K562 (cell line): ENCODE data around the gene OLFML3. TPM values are rescaled to one million over a fixed set of nuclear protein-coding genes. Genes with fewer than 3 reads are reported as not detected.

Experiments used
- ATAC-seq: fragments of 200-7000 bp; cut with Tn5 transposase; 3 replicates; pipeline ENCODE4 v1.9.1; 2020; ENCODE audit warnings: moderate library complexity
- BruUV-seq: library from RNA; stranded (reverse); fragments of 400-500 nt; replicated peaks from 2 replicates; lab custom pipeline; 2021; lab: Mats Ljungman, UMichigan
- CTCF ChIA-PET: fragments of 300-600 bp; formaldehyde crosslinking; extraction: SDS; loops from one replicate; lab custom pipeline; 2021; ENCODE audit warnings: low intra/inter-chr PET ratio; lab: Yijun Ruan, JAX
- POLR2A ChIA-PET: fragments of 300-600, 350-650 bp; sonication (Branson Sonifier 250); formaldehyde crosslinking; extraction: SDS; loops from one replicate; lab custom pipeline; 2021; ENCODE audit warnings: antibody characterized with exemption, inconsistent platforms; lab: Yijun Ruan, JAX
- DNase-seq, 4 experiments: peaks; one replicate each; pipeline versions ENCODE4 v3.0.0 to v3.0.0-alpha.2; 2011 to 2018; ENCODE audit warnings: low spot score in 3 of 4, mixed read lengths in 3 of 4; ENCODE audit errors: extremely low read depth in 1 of 4
- FAIRE-seq: peaks from 2 replicates; lab custom pipeline; 2011; peaks lifted over from hg19 to GRCh38; lab: Jason Lieb, UNC
- H2AFZ ChIP-seq: 2 replicates; pipeline ENCODE4 v1.6.0; 2011; ENCODE audit warnings: low read depth, low read length, control low read depth, inconsistent platforms
- H3K27ac ChIP-seq: fragments of 200-600 bp; 3 replicates; pipeline ENCODE4 v1.8.0; 2011; ENCODE audit warnings: low read depth, mild to moderate bottlenecking, control low read depth, inconsistent platforms, low read length, moderate library complexity, mixed read lengths; ENCODE audit errors: extremely low read depth
- H3K27me3 ChIP-seq, 2 experiments: fragments of 300-600 bp in 1 of 2; 2 replicates in 1 of 2; 3 replicates in 1 of 2; pipeline versions ENCODE4 v1.6.0 to v1.8.0; 2011; ENCODE audit warnings: inconsistent platforms in 2 of 2, low read length in 2 of 2, mild to moderate bottlenecking in 1 of 2, mixed read lengths in 1 of 2, moderate library complexity in 1 of 2; ENCODE audit not compliant: control insufficient read depth in 2 of 2, insufficient read depth in 2 of 2
- H3K36me3 ChIP-seq: fragments of 300-600 bp; 3 replicates; pipeline ENCODE4 v1.8.0; 2011; ENCODE audit warnings: mild to moderate bottlenecking, low read length, inconsistent platforms; ENCODE audit not compliant: control insufficient read depth, insufficient read depth
- H3K4me1 ChIP-seq, 2 experiments: fragments of 200-600 bp in 1 of 2; replicated peaks in 1 of 2; 2 replicates in 1 of 2; 3 replicates in 1 of 2; pipeline versions ENCODE4 v1.5.1 to v1.8.0; 2011; ENCODE audit warnings: inconsistent platforms in 2 of 2, low read length in 2 of 2, mild to moderate bottlenecking in 1 of 2, mixed read lengths in 1 of 2, moderate library complexity in 1 of 2; ENCODE audit not compliant: control insufficient read depth in 2 of 2, insufficient read depth in 2 of 2
- H3K4me2 ChIP-seq: 2 replicates; pipeline ENCODE4 v1.6.1; 2011; ENCODE audit warnings: low read length, control low read depth, inconsistent platforms, mixed read lengths; ENCODE audit not compliant: insufficient read depth
- H3K4me3 ChIP-seq: fragments of 200-600 bp; sonication (generic), shearing (Covaris generic); 2 replicates; pipeline ENCODE4 v1.5.1; 2016; ENCODE audit warnings: control low read depth, inconsistent platforms
- H3K79me2 ChIP-seq: fragments of 200-600 bp; 3 replicates; pipeline ENCODE4 v1.8.0; 2011; ENCODE audit warnings: low read length, inconsistent platforms; ENCODE audit not compliant: control insufficient read depth, insufficient read depth
- H3K9ac ChIP-seq, 2 experiments: 2 replicates each; pipeline versions ENCODE4 v1.6.0 to v1.6.1; 2011; ENCODE audit warnings: low read depth in 2 of 2, low read length in 2 of 2, control low read depth in 1 of 2, inconsistent platforms in 1 of 2, mild to moderate bottlenecking in 1 of 2, mixed read lengths in 1 of 2; ENCODE audit not compliant: insufficient read depth in 1 of 2
- H3K9me1 ChIP-seq: one replicate; pipeline ENCODE4 v1.6.0; 2011; ENCODE audit warnings: inconsistent platforms, mild to moderate bottlenecking, low read length, moderate library complexity; ENCODE audit not compliant: control insufficient read depth, insufficient read depth
- H3K9me3 ChIP-seq: replicated peaks from 2 replicates; pipeline ENCODE4 v1.5.1; 2011; ENCODE audit warnings: low read depth, low read length, inconsistent platforms; ENCODE audit not compliant: control insufficient read depth, insufficient read depth
- H4K20me1 ChIP-seq: replicated peaks from 2 replicates; pipeline ENCODE4 v1.6.1; 2011; ENCODE audit warnings: low read length, inconsistent platforms, mixed read lengths; ENCODE audit not compliant: control insufficient read depth, insufficient read depth
- BCL6 ChIP-seq: fragments of 250-450 bp; sonication (Bioruptor Pico); IDR thresholded peaks from 2 replicates; pipeline ENCODE4 v1.4.0; 2020
- BRCA1 ChIP-seq, 2 experiments: fragments of 450-650 bp in 1 of 2; sonication (generic) in 1 of 2; formaldehyde crosslinking in 1 of 2; IDR thresholded peaks; 2 replicates each; pipeline versions ENCODE4 v1.5.0 to v1.6.1; 2017 to 2020; ENCODE audit warnings: mild to moderate bottlenecking in 1 of 2, missing genetic modification reagents in 1 of 2
- CBX8 ChIP-seq: fragments of 200-600 bp; sonication (generic); IDR thresholded peaks from 2 replicates; pipeline ENCODE4 v1.6.1; 2012; ENCODE audit warnings: borderline replicate concordance, mixed run types, low read depth, mild to moderate bottlenecking, moderate library complexity, mixed read lengths, low read length, control low read depth, inconsistent platforms; ENCODE audit not compliant: poor library complexity, severe bottlenecking; ENCODE audit errors: extremely low read depth
- CCNT2 ChIP-seq: IDR thresholded peaks from 2 replicates; pipeline ENCODE4 v1.6.1; 2011; ENCODE audit warnings: borderline replicate concordance, low read depth, mild to moderate bottlenecking, moderate library complexity, mixed read lengths, low read length; ENCODE audit not compliant: insufficient read length; ENCODE audit errors: extremely low read depth
- CREM ChIP-seq: IDR thresholded peaks from 2 replicates; pipeline ENCODE4 v1.6.1; 2014; ENCODE audit warnings: antibody characterized with exemption, low read depth
- FOXM1 ChIP-seq, 2 experiments: fragments of 450-650 bp in 1 of 2; sonication (generic) in 1 of 2; formaldehyde crosslinking in 1 of 2; IDR thresholded peaks; 2 replicates each; pipeline versions ENCODE4 v1.6.1 to v1.9.0; 2017 to 2022; ENCODE audit warnings: low read depth in 2 of 2, mild to moderate bottlenecking in 2 of 2, missing genetic modification reagents in 1 of 2, moderate library complexity in 1 of 2
- KLF6 ChIP-seq: fragments of 250-450 bp; sonication (Bioruptor Pico); IDR thresholded peaks from 2 replicates; pipeline ENCODE4 v1.4.0; 2020; ENCODE audit warnings: mild to moderate bottlenecking, moderate library complexity, borderline replicate concordance
- MEIS2 ChIP-seq: fragments of 450-650 bp; IDR thresholded peaks from 2 replicates; pipeline ENCODE4 v1.6.1; 2014; ENCODE audit warnings: mild to moderate bottlenecking; ENCODE audit not compliant: partially characterized antibody
- NBN ChIP-seq: fragments of 450-650 bp; IDR thresholded peaks from 2 replicates; pipeline ENCODE4 v1.6.1; 2016; ENCODE audit warnings: low read depth, mild to moderate bottlenecking
- NELFE ChIP-seq: IDR thresholded peaks from 2 replicates; pipeline ENCODE4 v1.6.1; 2011; ENCODE audit warnings: mild to moderate bottlenecking; ENCODE audit not compliant: insufficient read depth, insufficient read length
- PHB ChIP-seq: fragments of 250-450 bp; sonication (Bioruptor Pico); IDR thresholded peaks from 2 replicates; pipeline ENCODE4 v1.5.0; 2021
- RBM15 ChIP-seq: fragments of 200-400 bp; formaldehyde crosslinking; IDR thresholded peaks from 2 replicates; pipeline ENCODE4 v1.6.1; 2018; ENCODE audit warnings: mild to moderate bottlenecking, low read length, moderate library complexity; ENCODE audit not compliant: insufficient read depth
- SMARCB1 ChIP-seq: IDR thresholded peaks from 2 replicates; pipeline ENCODE4 v1.6.1; 2011; ENCODE audit warnings: improper control_type of control experiment, low read depth; ENCODE audit not compliant: insufficient read length
- SP1 ChIP-seq: sonication (generic); formaldehyde crosslinking; IDR thresholded peaks from 2 replicates; pipeline ENCODE4 v1.8.1; 2022; ENCODE audit warnings: mild to moderate bottlenecking, missing genetic modification reagents
- ZBTB34 ChIP-seq: fragments of 250-450 bp; sonication (Bioruptor Pico); IDR thresholded peaks from 2 replicates; pipeline ENCODE4 v1.8.0; 2021; ENCODE audit warnings: mild to moderate bottlenecking, moderate library complexity
- ZFX ChIP-seq: sonication (generic); formaldehyde crosslinking; IDR thresholded peaks from 2 replicates; pipeline ENCODE4 v1.8.0; 2022; ENCODE audit warnings: mild to moderate bottlenecking, missing genetic modification reagents, moderate library complexity
- ZNF134 ChIP-seq: fragments of 250-450 bp; sonication (Bioruptor Pico); conservative IDR thresholded peaks from 2 replicates; pipeline ENCODE4 v1.4.0; 2020
- ZNF583 ChIP-seq: fragments of 250-450 bp; sonication (Bioruptor Pico); IDR thresholded peaks from 2 replicates; pipeline ENCODE4 v1.4.0; 2020
- ZNF699 ChIP-seq: fragments of 250-450 bp; sonication (Bioruptor Pico); IDR thresholded peaks from 2 replicates; pipeline ENCODE4 v1.8.0; 2021; ENCODE audit warnings: mild to moderate bottlenecking, moderate library complexity; ENCODE audit not compliant: insufficient replicate concordance
- in situ Hi-C: fragments of 300-500 bp; cut with MboI; formaldehyde crosslinking; loops from 4 replicates; pipeline ENCODE4 v1.15.0; 2018; ENCODE audit warnings: inconsistent platforms, mixed read lengths
- intact Hi-C: fragments of 100-400 bp; cut with micrococcal nuclease; formaldehyde crosslinking; loops from 2 replicates; pipeline ENCODE4 v1.14.2; 2022
- polyA plus RNA-seq, 8 experiments: library from polyadenylated mRNA; depleted of rRNA in 4 of 8; stranded (reverse) in 5 of 8; unstranded in 3 of 8; fragments of >200 nt; fragmentation: Nextera tagmentation in 2 of 8; fragmentation: Illumina TruSeq in 1 of 8; extraction: Ambion mirVana in 2 of 8; extraction: Trizol in 1 of 8; gene quantifications; 2 replicates each; pipeline versions ENCODE4 v1.2.1 to v1.2.3, GENCODE V29; 2011 to 2014; ENCODE audit warnings: inconsistent platforms in 1 of 8, missing spikeins in 1 of 8
- total RNA-seq, 7 experiments: library from RNA; depleted of rRNA in 6 of 7; stranded (reverse); fragments of >200 nt in 6 of 7; fragmentation: Illumina TruSeq in 2 of 7; extraction: Trizol in 2 of 7; gene quantifications; 2 replicates each; pipeline versions ENCODE4 v1.2.1 to v1.2.3, GENCODE V29; 2011 to 2021; ENCODE audit warnings: low replicate concordance in 1 of 7

OLFML3 gene
- total and polyA plus RNA-seq, 9 of the 15 experiments (the other 6 are each of a cell fraction or from before 2014, with no cell fraction given), result 0.07 to 0.13 (median 0.07) TPM; not detected in 6

DNA sequence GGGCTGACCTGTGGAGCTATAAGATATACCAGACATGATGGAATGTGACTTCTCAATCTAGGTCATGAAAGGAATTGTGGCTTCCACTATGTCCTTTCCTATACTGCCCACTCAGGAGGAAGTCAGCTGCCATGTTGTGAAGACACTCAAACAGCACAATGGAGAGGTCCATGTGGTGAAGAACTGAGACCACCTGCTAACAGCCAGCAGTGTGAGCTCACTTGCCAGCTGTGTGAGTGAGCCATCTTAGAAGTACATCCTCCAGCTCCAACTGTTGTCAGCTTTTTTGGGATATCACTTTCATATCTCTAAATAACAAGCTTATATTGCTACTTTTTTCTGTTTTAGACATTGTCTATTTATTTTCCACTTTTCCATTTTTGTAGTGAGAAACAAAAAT lies 29.7 kb downstream of the OLFML3 start:
- Histone ChIP-seq H4K20me1 (no peaks in the 10 kb centered on the region), H3K4me1 (peaks cover 0 to under 1% of the 10 kb centered on the region in 2 experiments; a peak in 2 of 5 replicates), H3K27me3 (peaks cover 10 to 15% of the 10 kb centered on the region in 2 experiments; a peak in 3 of 5 replicates), H3K79me2 (no peaks in the 10 kb centered on the region), H3K27ac (no peak overlapping the region), H3K9ac (no peak overlapping the region), H3K4me3 (no peak overlapping the region), H3K9me3 (peaks cover 9% of the 10 kb centered on the region; the same call in 1 of the 2 replicates), H2AFZ (no peak overlapping the region), H3K4me2 (no peak overlapping the region), H3K36me3 (no peaks in the 10 kb centered on the region), H3K9me1 (no peaks in the 10 kb centered on the region)
- intact Hi-C loops, result no loop called here
- in situ Hi-C loops, result no loop called here
- CTCF ChIA-PET, result no interaction called here
- BruUV-seq, result no TSS peak
- DNase-seq (no peak), FAIRE-seq (no peak), ATAC-seq (no peak)
- TF ChIP-seq CREM, result no peak
- no peak for TF ChIP-seq KLF6 (CRISPR knock-in tag)
- TF ChIP-seq RBM15, result no peak
- TF ChIP-seq NBN, result no peak
- TF ChIP-seq SMARCB1, result no peak
- no peak for TF ChIP-seq MEIS2
- no peak for TF ChIP-seq ZNF134 (CRISPR knock-in tag)
- TF ChIP-seq ZNF583 (CRISPR knock-in tag), result no peak
- no peak for TF ChIP-seq BRCA1 (IDR thresholded peaks at IDR 0.05)
- TF ChIP-seq BRCA1 (CRISPR knock-in tag; IDR thresholded peaks at IDR 0.05), result no peak
- TF ChIP-seq ZFX (CRISPR knock-in tag), result no peak
- no peak for TF ChIP-seq ZNF699 (CRISPR knock-in tag)
- TF ChIP-seq NELFE, result no peak
- TF ChIP-seq SP1 (CRISPR knock-in tag), result no peak
- TF ChIP-seq ZBTB34 (CRISPR knock-in tag), result no peak
- no peak for TF ChIP-seq CCNT2
- no peak for TF ChIP-seq PHB
- no peak for TF ChIP-seq BCL6 (CRISPR knock-in tag)
- TF ChIP-seq CBX8, result no peak
- TF ChIP-seq FOXM1 (IDR thresholded peaks at IDR 0.05; ENCODE audit: low read depth), result no peak
- no peak for TF ChIP-seq FOXM1 (CRISPR knock-in tag; IDR thresholded peaks at IDR 0.05; ENCODE audit: low read depth)
- POLR2A ChIA-PET, result no interaction called here
